CD14-positive monocyte (primary cell): ENCODE data around the gene CSRP3. TPM values are rescaled to one million over a fixed set of nuclear protein-coding genes. Genes with fewer than 3 reads are reported as not detected.
A peak's percentile ranks its signal among the peaks of the same experiment; 100 is the strongest.

Source experiments
- DNase-seq, 3 donors: peaks; one replicate each; pipeline ENCODE4 v3.0.0-alpha.2; 2011 to 2022
- H2AFZ ChIP-seq: 2 replicates; pipeline ENCODE4 v1.6.0; 2012; ENCODE audit warnings: mild to moderate bottlenecking, low read depth, low read length, inconsistent platforms; ENCODE audit not compliant: insufficient read depth, poor library complexity, severe bottlenecking
- H3K27ac ChIP-seq, 2 donors: 1 replicate in 1 of 2; 2 replicates in 1 of 2; pipeline ENCODE4 v1.5.1; 2012 to 2013; ENCODE audit warnings: low read length in 2 of 2, control low read depth in 1 of 2, inconsistent platforms in 1 of 2, low read depth in 1 of 2, mild to moderate bottlenecking in 1 of 2
- H3K27me3 ChIP-seq, 2 donors: one replicate each; pipeline versions ENCODE4 v1.6.0 to v1.6.1; 2011 to 2013; ENCODE audit warnings: low read length in 2 of 2; ENCODE audit not compliant: control insufficient read depth in 2 of 2, insufficient read depth in 2 of 2
- H3K36me3 ChIP-seq, 2 donors: replicated peaks in 1 of 2; 1 replicate in 1 of 2; 2 replicates in 1 of 2; pipeline versions ENCODE4 v1.5.1 to v1.6.1; 2012 to 2013; ENCODE audit warnings: low read length in 2 of 2, control low read depth in 1 of 2, inconsistent platforms in 1 of 2, mild to moderate bottlenecking in 1 of 2; ENCODE audit not compliant: insufficient read depth in 2 of 2, control insufficient read depth in 1 of 2
- H3K4me1 ChIP-seq, 2 donors: 1 replicate in 1 of 2; 2 replicates in 1 of 2; pipeline versions ENCODE4 v1.5.1 to v1.6.1; 2012 to 2013; ENCODE audit warnings: low read length in 2 of 2, control low read depth in 1 of 2, inconsistent platforms in 1 of 2, mild to moderate bottlenecking in 1 of 2, moderate library complexity in 1 of 2; ENCODE audit not compliant: insufficient read depth in 2 of 2, control insufficient read depth in 1 of 2
- H3K4me2 ChIP-seq: replicated peaks from 2 replicates; pipeline ENCODE3; 2012; ENCODE audit warnings: low read length, moderate library complexity, mild to moderate bottlenecking; ENCODE audit not compliant: poor library complexity, severe bottlenecking; ENCODE audit errors: extremely low read depth
- H3K4me3 ChIP-seq, 3 experiments: fragments of 200-600 bp in 1 of 3; sonication (generic) in 1 of 3; replicated peaks in 1 of 3; 1 replicate in 2 of 3; 2 replicates in 1 of 3; pipeline ENCODE4 v1.5.1; 2011 to 2013; ENCODE audit warnings: low read length in 3 of 3, mild to moderate bottlenecking in 3 of 3, control low read depth in 2 of 3, low read depth in 2 of 3, inconsistent platforms in 1 of 3, moderate library complexity in 1 of 3
- H3K79me2 ChIP-seq: 2 replicates; pipeline ENCODE4 v1.6.0; 2012; ENCODE audit warnings: mild to moderate bottlenecking, control low read depth, inconsistent platforms, low read length, moderate library complexity; ENCODE audit not compliant: insufficient read depth
- H3K9ac ChIP-seq: 2 replicates; pipeline ENCODE4 v1.6.0; 2017; ENCODE audit warnings: low read length, mild to moderate bottlenecking; ENCODE audit not compliant: insufficient read depth, poor library complexity, severe bottlenecking
- H3K9me3 ChIP-seq, 2 donors: replicated peaks in 1 of 2; 1 replicate in 1 of 2; 2 replicates in 1 of 2; pipeline versions ENCODE4 v1.5.1 to v1.6.1; 2012 to 2013; ENCODE audit warnings: low read length in 2 of 2, control low read depth in 1 of 2; ENCODE audit not compliant: control insufficient read depth in 1 of 2, insufficient read depth in 1 of 2
- H4K20me1 ChIP-seq: 2 replicates; pipeline ENCODE4 v1.6.0; 2012; ENCODE audit warnings: mild to moderate bottlenecking, low read length, control low read depth, moderate library complexity; ENCODE audit not compliant: insufficient read depth
- H3K27ac Mint-ChIP-seq, 7 donors: one replicate each; pipeline ENCODE4 v1.8.0; 2020; ENCODE audit warnings: mild to moderate bottlenecking in 7 of 7, mixed read lengths in 7 of 7, moderate library complexity in 6 of 7, inconsistent platforms in 2 of 7
- H3K27me3 Mint-ChIP-seq, 3 donors: one replicate each; pipeline ENCODE4 v1.8.0; 2021 to 2022; ENCODE audit warnings: low read depth in 3 of 3, mild to moderate bottlenecking in 3 of 3, mixed read lengths in 3 of 3, moderate library complexity in 3 of 3, inconsistent platforms in 1 of 3
- H3K36me3 Mint-ChIP-seq, 2 donors: one replicate each; pipeline ENCODE4 v1.8.0; 2020; ENCODE audit warnings: mixed read lengths in 2 of 2, inconsistent platforms in 1 of 2, mild to moderate bottlenecking in 1 of 2
- H3K4me1 Mint-ChIP-seq: one replicate; pipeline ENCODE4 v1.8.0; 2020; ENCODE audit warnings: mild to moderate bottlenecking, mixed read lengths
- H3K4me3 Mint-ChIP-seq, 2 donors: one replicate each; pipeline ENCODE4 v1.8.0; 2020; ENCODE audit warnings: mild to moderate bottlenecking in 2 of 2, mixed read lengths in 2 of 2, moderate library complexity in 1 of 2
- H3K9me3 Mint-ChIP-seq, 7 donors: one replicate each; pipeline ENCODE4 v1.8.0; 2020 to 2022; ENCODE audit warnings: mixed read lengths in 7 of 7, mild to moderate bottlenecking in 6 of 7, moderate library complexity in 6 of 7, inconsistent platforms in 2 of 7
- CTCF ChIP-seq: fragments of 200-600 bp; IDR thresholded peaks from one replicate; pipeline ENCODE4 v1.8.0; 2022; ENCODE audit warnings: antibody characterized with exemption, mild to moderate bottlenecking
- WGBS: methylation state at CpG from one replicate; pipeline ENCODE4 v1.1.5; 2013; ENCODE audit warnings: missing lambda C conversion rate; ENCODE audit not compliant: insufficient coverage; 5-methylcytosine and 5-hydroxymethylcytosine counted together
- intact Hi-C, 2 donors: fragments of 100-400 bp; cut with micrococcal nuclease; formaldehyde crosslinking; loops; one replicate each; pipeline versions ENCODE4 v1.15.0 to v1.15.1; 2023
- polyA plus RNA-seq, 3 donors: library from polyadenylated mRNA; depleted of rRNA in 1 of 3; unstranded in 2 of 3; stranded (reverse) in 1 of 3; fragments of 300-500 nt in 2 of 3; fragments of >200 nt in 1 of 3; fragmentation: Illumina TruSeq in 2 of 3; gene quantifications; 1 replicate in 2 of 3; 2 replicates in 1 of 3; pipeline ENCODE4 v1.2.3, GENCODE V29; 2012 to 2021

The CSRP3 gene
- polyA plus RNA-seq, 3 donors, result not detected

- no peaks in the 10 kb centered on the region for H3K27me3 Mint-ChIP-seq
- TF ChIP-seq CTCF, result no peak
- no peak for DNase-seq
- Histone ChIP-seq H3K27me3 (no peaks in the 10 kb centered on the region), H3K27ac (no peak overlapping the region), H3K36me3 (peaks cover 39 to 81% of the 10 kb centered on the region in 2 donors), H3K79me2 (no peaks in the 10 kb centered on the region), H3K4me2 (no peak overlapping the region), H3K9me3 (no peaks in the 10 kb centered on the region), H3K4me1 (peaks cover 0 to 17% of the 10 kb centered on the region in 2 donors), H2AFZ (no peak overlapping the region), H4K20me1 (no peaks in the 10 kb centered on the region), H3K9ac (no peak overlapping the region), H3K4me3 (no peak overlapping the region)
- H3K4me3 Mint-ChIP-seq, result no peak overlapping the region
- intact Hi-C loops, result no loop called here
- no CpG with 5 or more reads among the region's 4 CpGs for WGBS
- H3K9me3 Mint-ChIP-seq, result peaks cover 0 to 1% (median 0%) of the 10 kb centered on the region in 7 donors
- H3K27ac Mint-ChIP-seq, result peak overlapping the region in 2 of 7 donors; percentile 6 to 79
- H3K4me1 Mint-ChIP-seq, result peaks cover 24% of the 10 kb centered on the region
- peaks cover 64 to 74% of the 10 kb centered on the region in 2 donors for H3K36me3 Mint-ChIP-seq
Measured at GRCh38 chr11:19164230-19164855, 37.4 kb downstream of the CSRP3 start.

- WGBS, result no CpG with 5 or more reads among the region's 1 CpG
- H3K4me2 ChIP-seq, result no peak overlapping the region
- no peak for DNase-seq
- H2AFZ ChIP-seq, result no peak overlapping the region
- H3K4me1 Mint-ChIP-seq, result peaks cover 24% of the 10 kb centered on the region
- no peaks in the 10 kb centered on the region for H3K27me3 ChIP-seq
- H3K4me1 ChIP-seq, result peaks cover 0 to 17% of the 10 kb centered on the region in 2 donors
- H3K27me3 Mint-ChIP-seq, result no peaks in the 10 kb centered on the region
- no peaks in the 10 kb centered on the region for H3K79me2 ChIP-seq
- H4K20me1 ChIP-seq, result no peaks in the 10 kb centered on the region
- H3K9me3 ChIP-seq, result no peaks in the 10 kb centered on the region
- no peak overlapping the region for H3K4me3 ChIP-seq
- H3K36me3 ChIP-seq, result peaks cover 40 to 80% of the 10 kb centered on the region in 2 donors
- H3K27ac Mint-ChIP-seq, result peak overlapping the region in 3 of 7 donors; percentile 12 to 79 (median 51)
- H3K9me3 Mint-ChIP-seq, result peaks cover 0 to 1% (median 0%) of the 10 kb centered on the region in 7 donors
- no peak overlapping the region for H3K9ac ChIP-seq
- H3K4me3 Mint-ChIP-seq, result peak overlapping the region in 1 of 2 donors; percentile 40
- intact Hi-C loops, result no loop called here
- peaks cover 65 to 76% of the 10 kb centered on the region in 2 donors for H3K36me3 Mint-ChIP-seq
- no peak for TF ChIP-seq CTCF
- H3K27ac ChIP-seq, result peak overlapping the region in 1 of 2 donors; percentile 37
Measured at GRCh38 chr11:19163617-19164016, 38.2 kb downstream of the CSRP3 start.
